HuH-7.5 (cell line): ENCODE results near the gene KCNK16.

Experiments
- DNase-seq: peaks from one replicate; pipeline ENCODE4 v3.0.0; 2011; ENCODE audit warnings: low spot score

KCNK16 gene

DNA sequence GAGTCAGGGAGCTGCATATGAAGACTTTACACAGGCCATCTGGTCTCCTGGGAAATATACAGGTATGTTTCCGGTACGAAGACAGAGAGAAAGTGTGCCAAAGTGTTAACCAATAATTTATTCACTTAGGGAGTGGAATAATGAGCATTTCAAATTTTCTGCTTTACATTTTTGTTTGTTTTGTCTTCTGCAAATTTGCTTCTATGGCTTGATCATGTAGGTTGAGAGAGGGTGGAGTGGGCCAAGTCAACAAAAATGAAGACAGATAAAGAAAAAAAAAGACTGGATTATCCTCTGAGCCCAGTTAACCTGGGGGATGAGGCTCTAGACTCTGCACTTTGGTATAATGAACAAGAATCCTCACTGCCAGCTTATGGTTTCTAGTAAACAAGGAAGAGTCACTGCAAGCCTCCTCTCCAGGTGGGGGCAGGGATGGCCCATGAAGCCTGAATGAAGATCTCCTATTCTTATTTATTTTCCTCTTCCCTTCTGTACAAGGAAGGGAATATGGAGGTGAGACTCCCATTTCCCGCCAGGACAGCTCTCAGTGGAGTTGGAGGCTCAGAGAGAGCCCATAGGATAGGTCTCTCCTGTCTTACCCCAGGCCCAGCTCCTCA lies 46.0 kb downstream of the KCNK16 start:
- no peak for DNase-seq

DNA sequence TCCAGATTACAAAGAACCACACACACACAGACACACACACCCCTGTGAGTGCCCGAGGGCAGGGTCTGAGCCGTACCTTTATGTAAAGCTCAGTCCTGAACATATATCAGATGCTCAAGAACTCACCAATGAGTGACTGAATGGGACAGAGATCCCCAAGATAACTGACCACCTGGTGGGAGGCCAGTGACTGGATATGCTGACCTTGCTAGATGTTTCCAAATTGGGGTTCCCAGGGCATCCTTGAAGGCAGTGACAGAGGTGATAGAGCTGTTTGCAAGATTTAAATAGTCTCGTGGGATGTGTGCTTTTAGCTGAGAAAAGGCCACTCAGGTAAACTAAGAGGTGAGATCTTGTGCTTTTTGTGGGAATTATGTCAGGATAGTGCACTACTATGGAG lies 47.6 kb downstream of the KCNK16 start:
- DNase-seq, result no peak

DNA sequence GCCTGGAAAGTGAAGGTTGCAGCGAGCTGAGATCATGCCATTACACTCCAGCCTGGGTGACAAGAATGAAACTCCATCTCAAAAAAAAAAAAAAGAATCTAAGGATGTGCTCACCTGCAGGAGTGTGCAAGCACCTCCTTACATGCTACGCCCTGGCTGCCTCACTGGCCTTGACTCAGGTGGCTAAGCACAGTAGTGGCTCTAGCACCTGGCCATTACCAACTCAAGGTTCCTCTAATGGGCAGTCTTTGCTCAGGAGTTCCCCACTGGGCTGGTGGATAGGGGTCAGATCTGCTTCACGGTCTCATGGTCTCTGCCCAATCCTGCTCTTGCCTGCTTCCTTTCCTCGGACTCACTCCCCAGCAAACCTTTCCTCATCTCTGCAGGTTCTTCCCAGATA lies 48.0 kb downstream of the KCNK16 start:
- no peak for DNase-seq

DNA sequence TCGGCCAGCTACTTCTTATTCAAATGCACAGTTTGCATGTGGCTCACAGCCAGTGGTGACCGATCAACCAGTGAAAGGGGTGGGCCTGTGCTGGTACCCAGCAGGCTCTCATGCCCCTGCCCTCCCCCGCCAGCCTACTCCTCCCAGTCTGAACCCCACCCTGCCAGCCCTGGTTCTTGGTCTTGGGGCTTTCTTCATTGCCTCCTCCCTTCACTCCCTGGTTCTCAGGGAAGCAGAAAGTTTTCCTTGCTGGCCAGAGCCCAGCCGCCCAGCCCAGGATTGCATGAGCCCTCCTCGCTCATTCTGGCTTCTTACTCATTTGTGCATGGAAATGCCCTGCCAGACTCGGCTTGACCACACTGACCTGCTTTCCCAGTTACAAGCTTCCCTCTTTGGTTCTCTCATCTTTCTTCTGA lies 49.1 kb downstream of the KCNK16 start:
- no peak for DNase-seq

DNA sequence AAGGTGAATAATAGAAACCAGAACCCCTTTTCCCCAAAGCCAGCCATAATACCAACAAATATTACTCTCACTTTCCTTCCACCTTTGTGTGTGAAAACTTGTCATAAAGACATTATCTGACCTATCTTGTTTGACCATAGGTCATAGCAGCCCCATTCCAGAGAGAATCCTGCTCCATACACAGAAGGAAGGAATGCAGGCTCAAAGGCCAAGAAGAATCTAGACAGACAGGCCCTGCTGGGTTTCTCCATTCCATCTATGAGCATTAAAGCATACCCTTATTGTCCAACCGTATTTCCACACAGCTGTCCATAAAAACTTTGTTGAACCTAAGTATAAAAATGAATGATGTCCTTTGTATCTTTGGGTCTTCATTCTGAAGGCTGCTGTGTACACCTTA lies 52.5 kb downstream of the KCNK16 start:
- DNase-seq, result no peak

DNA sequence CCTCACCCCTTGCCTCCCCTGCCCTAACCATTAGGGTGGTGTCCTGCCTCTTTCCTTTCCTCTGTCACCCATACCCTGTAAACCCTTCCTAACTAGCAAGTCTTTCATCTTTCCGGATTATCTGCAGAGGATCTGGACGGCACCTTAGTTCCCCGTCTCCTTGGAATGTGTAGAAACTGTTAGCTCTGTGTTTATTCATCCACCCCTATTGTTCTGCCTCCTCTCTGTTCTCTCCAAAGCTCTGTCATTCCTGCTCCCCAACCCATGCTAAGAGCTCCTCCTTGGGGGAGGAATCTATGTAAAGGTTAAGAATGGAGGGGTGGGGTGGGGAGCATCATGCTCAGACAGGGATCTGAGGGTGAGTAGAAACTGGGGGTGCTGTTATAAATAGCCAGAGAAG lies 53.8 kb downstream of the KCNK16 start:
- no peak for DNase-seq

DNA sequence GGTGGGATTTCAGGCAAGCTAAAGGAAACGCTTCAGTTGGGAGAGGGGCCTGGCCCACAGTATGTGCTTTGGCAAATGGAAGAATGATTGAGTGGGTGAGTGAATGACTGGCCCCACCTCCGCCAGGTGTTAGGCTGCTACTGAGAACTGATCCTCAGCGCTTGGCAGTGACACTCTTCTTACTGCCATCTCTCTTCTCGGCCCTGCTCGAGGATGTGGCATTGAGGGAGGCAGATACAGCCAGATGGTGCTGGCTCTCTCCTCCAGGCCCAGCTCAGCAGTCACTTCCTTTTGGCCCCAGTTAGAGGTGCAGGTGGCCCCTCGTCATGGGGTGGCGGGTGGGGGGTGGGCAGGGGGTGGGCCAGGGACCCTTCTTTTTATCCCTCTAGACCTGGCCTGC lies 54.3 kb downstream of the KCNK16 start:
- no peak for DNase-seq

DNA sequence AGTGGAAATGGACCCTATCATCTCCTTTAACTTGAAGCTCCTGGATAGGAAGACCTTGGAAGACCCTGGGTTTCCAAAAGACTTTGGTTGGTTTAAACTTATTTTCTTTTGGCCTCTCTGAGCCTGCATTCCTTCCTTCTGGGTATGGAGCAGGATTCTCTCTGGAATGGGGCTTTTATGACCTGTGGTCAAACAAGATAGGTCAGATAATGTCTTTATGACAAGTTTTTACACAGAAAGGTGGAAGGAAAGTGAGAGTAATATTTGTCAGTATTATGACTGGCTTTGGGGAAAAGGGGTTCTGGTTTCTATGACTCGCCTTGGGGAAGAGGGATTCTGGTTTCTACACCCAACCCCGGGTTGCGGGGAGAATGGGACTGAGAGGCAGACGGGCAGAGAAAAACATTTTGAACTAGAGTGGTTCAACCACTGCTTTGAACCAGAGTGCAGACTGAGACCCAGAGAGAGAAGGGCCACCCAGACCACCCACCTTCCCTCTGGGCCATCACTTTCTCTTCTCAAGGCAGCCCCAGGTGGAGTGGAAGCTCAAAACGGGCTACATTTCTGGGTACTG lies 55.6 kb downstream of the KCNK16 start:
- DNase-seq, result no peak

DNA sequence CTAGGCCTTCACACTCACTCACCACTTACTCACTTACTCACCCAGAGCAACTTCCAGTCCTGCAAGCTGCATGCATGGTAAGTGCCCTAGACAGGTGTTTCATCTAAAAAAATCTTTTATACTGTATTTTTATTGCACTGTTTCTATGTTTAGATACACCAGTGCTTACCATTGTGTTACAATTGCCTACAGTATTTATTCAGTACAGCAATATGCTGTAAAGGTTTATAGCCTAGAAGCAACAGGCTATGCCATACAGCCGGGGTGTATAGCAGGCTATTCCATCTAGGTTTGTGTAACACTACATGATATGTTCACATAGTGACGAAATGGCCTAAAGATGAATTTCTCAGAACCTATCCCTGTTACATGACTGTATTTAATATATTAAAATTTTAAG lies 56.1 kb downstream of the KCNK16 start:
- no peak for DNase-seq
